COLO668 (cell line): ENCODE data around the gene DLST.
A peak's percentile ranks its signal among the peaks of the same experiment; 100 is the strongest.

Experiments
- DNase-seq: peaks from one replicate; lab custom pipeline; 2025; ENCODE audit not compliant: unreplicated experiment; lab: John Stamatoyannopoulos, UW

Gene DLST

DNA sequence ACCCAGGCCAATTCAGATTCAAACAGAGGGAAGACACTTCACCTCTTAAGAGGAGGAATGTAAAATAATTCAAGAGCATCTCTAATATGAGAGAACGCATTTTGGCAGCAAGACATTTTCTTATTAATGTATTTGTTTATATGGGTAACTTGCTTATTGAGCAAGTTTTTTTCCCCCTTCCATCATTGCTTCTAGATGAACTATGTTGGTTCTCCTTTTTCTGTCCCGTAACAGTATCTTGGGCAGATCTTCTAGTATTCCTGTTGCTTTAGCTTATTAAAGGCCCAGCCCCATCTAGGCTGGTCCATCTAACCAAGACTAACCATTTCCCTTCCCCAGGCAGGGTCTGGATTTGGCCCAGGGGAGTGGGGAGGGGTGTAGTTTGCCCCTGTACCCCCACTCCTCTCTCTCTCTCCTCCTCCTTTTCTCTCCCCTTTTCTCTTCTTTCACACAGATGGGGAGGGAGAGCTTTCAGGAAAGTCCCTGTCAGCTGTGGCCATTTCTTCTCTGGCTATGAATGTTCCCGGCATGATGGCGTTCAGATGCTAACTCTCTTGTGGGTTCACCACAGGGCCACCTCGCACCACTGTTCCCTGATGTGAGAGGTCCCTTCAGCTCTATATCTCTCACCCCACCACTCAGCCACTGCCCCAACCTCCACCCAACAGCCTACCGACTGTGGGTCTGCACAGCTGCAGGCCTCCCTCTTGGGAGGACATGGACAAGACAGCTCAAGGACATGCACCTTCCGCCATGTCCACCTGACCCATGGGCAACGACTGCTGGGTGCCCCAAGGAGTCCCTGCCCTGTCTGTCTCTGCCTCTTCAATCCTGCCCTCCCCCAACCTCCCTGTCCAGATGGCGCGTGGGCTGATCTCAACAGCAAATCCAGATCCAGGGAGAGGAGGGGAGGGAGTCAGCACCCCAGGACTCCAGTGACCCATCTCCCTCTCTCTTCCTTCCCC lies 57.1 kb downstream of the DLST start:
- DNase-seq, result no peak

GRCh38 chr14:74940956-74941565 lies 59.3 kb downstream of the DLST start:
- no peak for DNase-seq

GRCh38 chr14:74941676-74942097 lies 60.0 kb downstream of the DLST start:
- no peak for DNase-seq

DNA sequence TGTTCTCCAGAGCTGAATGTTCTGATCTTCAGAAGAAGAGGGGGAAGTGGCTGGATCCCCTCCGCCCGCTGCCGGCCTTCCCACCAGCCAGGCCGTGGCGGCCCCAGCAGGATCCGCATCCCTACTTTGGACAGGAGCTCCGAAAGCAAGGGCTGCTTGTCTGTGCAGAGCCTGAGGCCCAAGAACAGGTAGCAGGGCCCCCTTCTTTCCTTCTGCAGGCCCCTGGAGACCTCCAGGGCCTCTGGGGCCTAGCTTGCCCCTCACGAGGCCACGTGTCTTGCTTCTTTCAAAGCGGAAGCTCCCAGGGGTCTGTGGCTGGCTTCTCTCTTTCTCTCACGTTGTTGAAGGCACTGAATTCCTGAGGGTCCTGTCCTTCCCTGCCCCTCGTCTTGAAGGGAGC lies 60.5 kb downstream of the DLST start:
- no peak for DNase-seq

GRCh38 chr14:74942608-74943007 lies 60.9 kb downstream of the DLST start:
- no peak for DNase-seq

DNA sequence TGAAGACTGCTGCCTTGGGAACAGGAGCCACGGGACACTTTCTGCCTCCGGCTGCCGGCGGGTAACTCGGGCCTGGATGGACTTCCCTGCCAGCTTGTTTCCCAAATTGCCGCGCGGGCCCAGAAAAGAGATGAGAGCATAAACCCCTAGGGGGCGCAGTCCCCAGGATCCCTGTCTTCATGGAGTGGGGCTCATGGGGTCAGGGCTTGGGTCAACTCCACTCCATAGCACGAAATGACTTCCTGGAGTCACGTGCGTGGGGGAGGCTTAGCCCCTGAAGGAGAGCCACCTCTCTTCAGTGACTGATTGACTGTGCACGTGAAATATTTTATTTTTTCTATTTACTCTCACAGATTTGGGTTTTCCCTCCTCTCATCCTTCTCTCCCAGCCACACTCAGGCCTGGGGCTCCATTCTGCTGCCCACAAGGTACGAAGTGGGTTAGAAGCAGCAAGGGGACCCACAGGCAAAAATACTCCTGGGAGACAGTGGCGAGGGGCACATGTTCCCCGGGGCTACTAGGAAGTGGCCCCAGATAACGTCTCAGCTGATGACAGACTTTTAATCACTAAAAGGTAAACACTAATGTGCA lies 63.6 kb downstream of the DLST start:
- DNase-seq, result peak; percentile 60

- peak; percentile 80 for DNase-seq
These were observed 64.3 kb downstream of the DLST start for GRCh38 chr14:74945852-74946658.

- no peak for DNase-seq
These were observed 65.1 kb downstream of the DLST start for GRCh38 chr14:74946659-74947281.

DNA sequence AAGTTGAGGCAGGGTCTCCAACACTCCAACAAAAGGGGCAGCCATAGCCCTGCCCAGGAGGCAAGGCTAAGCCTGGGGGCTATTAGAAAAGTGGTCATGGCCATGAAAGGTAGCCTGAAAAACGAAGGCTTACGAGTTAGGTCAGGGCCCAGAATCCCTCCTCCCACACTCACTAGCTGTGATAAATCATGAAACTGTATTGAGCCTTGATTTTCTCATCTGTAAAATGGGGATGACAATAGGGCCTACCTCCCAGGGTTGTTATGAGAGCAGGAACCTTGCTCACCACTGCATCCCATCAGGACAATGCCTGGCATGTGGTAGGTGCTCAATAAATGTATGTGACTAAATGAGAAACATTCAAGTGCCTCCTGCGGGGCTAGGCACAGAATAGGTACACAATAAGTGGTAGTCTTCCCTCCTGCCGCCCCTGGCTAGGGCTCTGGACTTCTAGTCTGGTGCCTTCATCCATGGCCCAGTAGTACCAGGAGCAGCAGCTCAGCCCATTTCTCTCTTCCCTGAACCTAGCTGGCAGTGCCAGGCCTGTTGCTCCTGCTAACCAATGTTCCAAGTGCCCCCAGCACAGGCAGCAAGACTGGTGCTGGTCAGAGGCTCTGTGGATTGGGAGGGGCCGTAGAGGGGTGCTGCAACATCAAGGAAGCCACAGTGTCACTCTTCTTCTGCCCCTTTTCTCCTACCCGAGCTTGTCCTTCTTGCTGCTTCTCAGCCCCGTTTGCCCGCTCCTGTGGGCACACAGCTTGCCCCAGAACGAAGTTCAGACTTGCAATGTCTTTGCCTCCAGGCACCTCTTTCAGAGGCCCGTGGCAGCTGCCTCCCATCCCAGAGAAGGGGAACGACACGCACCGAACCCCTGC lies 65.9 kb downstream of the DLST start:
- no peak for DNase-seq

GRCh38 chr14:74948228-74949175 lies 66.8 kb downstream of the DLST start:
- no peak for DNase-seq

GRCh38 chr14:74949191-74949601 lies 67.5 kb downstream of the DLST start:
- DNase-seq, result no peak

DNA sequence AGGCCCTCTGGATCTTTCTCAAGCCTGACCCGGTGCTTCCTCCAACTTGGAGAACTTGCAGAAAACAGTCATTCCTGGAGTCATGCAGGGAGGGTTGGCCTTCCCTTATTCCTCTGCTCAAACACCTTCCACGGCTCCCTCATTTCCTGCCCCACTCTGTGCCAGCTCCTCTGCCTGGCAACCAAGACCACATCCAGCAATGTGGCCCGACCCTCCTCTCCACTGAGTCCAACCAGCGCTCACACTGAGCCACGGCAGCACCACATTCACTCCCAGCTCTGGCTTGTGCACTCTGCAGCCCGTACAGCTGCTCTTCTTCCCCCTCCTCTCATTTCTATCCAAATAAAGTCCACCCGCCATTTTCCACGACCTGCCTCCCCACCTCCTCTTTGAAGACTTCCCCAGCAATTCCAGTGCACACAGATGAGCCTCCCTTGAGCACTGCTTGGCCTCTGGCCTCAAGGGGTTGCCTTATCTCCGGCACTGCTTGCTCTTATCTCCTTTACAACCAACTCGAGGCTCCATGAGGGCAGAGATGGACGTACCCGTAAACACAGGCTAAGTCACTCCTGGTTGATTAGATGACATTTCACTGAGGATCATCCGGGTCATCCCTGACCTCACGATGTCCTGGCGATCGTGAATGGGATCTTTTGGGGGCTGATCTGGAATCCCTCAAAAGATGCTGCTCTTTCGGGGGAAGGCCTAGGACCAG lies 68.3 kb downstream of the DLST start:
- no peak for DNase-seq

GRCh38 chr14:74950795-74951442 lies 69.2 kb downstream of the DLST start:
- no peak for DNase-seq

DNA sequence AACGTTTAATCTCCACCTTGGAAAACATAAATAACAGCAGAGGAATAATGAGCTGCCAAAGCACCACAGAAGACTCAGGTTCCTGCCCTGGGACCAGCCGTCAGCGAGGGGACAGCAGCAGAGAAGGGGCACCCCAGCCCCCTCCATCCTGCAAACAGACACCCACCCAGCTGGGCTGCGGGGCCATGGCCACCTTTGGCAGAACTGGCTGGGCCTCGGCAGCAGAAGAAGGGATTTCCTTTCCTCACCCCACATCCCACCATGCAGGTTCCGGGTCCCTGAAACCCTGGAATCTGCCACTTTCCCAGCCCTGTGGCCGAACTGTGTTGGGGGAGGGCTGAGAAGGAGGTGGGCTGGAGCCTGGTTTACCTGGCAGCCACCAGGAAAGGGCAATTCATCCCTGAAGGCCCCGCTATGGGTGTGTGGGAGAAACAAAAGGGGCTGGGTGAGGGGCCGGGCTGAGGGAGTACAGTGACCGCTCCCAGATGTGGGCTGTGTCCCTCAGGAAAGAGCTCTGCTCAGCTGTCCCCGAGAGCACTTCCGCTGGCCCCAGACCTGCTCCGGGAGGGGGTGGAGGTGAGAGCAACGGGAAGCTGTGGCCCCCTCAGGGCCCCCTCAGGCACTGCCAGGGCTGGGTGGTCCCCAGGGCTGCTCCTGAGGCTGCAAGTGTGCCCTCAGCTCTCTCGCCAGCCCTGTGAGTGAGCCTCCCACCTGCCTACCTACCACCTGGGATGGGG lies 69.9 kb downstream of the DLST start:
- no peak for DNase-seq

- DNase-seq, result no peak
These were observed 70.5 kb downstream of the DLST start for GRCh38 chr14:74952180-74952665.

GRCh38 chr14:74952697-74953484 lies 71.2 kb downstream of the DLST start:
- DNase-seq, result peak; percentile 25
